DND-41 (cell line): ENCODE data around the gene AGAP1.

Source experiments
- EZH2 ChIP-seq: IDR thresholded peaks from 3 replicates; pipeline ENCODE4 v1.6.1; 2012; ENCODE audit warnings: borderline replicate concordance, low read depth, mild to moderate bottlenecking, moderate library complexity, low read length, inconsistent platforms; ENCODE audit not compliant: severe bottlenecking
- TF ChIP-seq, protein P1 (sequence below): IDR thresholded peaks from 2 replicates; pipeline ENCODE4 v1.5.1; 2012; ENCODE audit warnings: borderline replicate concordance, low read length, moderate library complexity, mild to moderate bottlenecking; ENCODE audit not compliant: poor library complexity, severe bottlenecking; ENCODE audit errors: extremely low read depth

DNA sequence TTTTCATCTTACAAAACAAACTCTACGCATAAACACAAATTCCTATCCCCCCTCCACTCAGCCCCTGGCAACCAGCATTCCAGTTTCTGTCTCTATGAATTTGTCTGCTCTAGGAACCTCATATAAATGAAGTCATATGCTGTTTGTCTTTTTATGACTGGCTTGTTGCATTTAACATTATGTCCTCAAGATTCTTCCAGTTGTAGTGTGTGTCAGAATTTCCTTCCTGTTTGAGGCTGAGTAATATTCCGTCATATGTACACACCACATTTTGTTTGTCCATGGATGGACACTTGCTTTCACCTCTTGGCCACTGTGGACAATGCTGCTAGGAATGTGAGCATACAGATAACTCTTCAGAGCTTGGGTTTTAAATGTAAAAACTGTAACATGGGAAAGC is 402.2 kb downstream of the AGAP1 start:
- no peak for TF ChIP-seq EZH2
- TF ChIP-seq, protein P1, sequence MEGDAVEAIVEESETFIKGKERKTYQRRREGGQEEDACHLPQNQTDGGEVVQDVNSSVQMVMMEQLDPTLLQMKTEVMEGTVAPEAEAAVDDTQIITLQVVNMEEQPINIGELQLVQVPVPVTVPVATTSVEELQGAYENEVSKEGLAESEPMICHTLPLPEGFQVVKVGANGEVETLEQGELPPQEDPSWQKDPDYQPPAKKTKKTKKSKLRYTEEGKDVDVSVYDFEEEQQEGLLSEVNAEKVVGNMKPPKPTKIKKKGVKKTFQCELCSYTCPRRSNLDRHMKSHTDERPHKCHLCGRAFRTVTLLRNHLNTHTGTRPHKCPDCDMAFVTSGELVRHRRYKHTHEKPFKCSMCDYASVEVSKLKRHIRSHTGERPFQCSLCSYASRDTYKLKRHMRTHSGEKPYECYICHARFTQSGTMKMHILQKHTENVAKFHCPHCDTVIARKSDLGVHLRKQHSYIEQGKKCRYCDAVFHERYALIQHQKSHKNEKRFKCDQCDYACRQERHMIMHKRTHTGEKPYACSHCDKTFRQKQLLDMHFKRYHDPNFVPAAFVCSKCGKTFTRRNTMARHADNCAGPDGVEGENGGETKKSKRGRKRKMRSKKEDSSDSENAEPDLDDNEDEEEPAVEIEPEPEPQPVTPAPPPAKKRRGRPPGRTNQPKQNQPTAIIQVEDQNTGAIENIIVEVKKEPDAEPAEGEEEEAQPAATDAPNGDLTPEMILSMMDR, result no peak
